ENCODE measurements around the gene ATG101.

The ATG101 gene

DNA sequence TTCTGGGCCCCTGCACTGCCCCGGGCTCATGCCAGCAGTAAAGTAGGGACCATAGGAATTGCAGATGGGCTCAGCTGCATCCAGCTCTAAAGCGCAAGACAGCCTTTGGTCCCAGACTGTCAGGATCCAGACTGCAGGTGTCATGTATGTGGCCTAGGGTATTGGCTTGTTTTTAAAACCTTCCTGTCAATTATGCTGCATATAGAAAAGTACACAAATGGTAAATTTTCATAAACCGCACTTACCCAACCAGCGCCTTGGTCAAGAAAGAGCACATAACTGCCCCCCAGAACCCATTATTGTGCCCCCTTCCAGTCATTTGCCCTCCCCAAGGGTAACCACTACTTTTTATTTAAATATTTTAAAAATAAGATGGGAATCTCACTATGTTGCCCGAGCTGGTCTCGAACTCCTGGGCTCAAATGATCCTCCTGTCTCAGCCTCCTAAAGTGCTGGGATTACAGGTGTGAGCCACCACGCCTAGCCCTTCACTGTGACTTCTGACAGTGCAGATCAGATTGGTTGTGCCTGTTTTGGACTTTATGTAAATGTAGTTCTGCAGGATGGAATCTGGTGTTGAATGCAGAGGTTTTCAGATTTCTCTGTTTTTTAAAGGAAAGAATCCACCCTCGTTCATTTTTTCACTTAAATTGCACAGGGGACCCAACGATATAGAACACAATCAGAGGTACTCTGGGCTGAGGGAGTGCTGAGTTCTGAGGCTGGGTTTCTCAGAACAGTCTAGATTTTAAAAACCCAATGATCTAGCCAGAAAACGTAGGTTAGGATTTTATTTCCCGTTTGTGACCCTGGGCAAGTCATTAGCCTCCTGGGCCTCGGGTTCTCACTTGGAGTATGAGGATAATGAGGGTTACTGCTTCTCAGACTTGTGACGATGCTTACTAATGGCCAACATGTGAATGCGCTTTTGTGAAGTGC is 11.9 kb upstream of the ATG101 start:
- no peak for DNase-seq (ENCODE audit: low read depth)

DNA sequence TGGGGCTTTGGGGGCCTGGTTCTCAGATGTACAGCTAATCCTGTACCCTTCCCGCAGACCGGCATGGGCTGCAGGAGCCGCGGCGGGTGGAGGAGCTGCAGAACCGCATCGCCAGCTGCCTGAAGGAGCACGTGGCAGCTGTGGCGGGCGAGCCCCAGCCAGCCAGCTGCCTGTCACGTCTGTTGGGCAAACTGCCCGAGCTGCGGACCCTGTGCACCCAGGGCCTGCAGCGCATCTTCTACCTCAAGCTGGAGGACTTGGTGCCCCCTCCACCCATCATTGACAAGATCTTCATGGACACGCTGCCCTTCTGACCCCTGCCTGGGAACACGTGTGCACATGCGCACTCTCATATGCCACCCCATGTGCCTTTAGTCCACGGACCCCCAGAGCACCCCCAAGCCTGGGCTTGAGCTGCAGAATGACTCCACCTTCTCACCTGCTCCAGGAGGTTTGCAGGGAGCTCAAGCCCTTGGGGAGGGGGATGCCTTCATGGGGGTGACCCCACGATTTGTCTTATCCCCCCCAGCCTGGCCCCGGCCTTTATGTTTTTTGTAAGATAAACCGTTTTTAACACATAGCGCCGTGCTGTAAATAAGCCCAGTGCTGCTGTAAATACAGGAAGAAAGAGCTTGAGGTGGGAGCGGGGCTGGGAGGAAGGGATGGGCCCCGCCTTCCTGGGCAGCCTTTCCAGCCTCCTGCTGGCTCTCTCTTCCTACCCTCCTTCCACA is 11.0 kb upstream of the ATG101 start:
- DNase-seq (ENCODE audit: low read depth): no peak

GRCh38 chr12:52059582-52060497 is 9.9 kb upstream of the ATG101 start:
- DNase-seq (ENCODE audit: low read depth): no peak

GRCh38 chr12:52060498-52061177 is 9.1 kb upstream of the ATG101 start:
- DNase-seq (ENCODE audit: low read depth): no peak

DNA sequence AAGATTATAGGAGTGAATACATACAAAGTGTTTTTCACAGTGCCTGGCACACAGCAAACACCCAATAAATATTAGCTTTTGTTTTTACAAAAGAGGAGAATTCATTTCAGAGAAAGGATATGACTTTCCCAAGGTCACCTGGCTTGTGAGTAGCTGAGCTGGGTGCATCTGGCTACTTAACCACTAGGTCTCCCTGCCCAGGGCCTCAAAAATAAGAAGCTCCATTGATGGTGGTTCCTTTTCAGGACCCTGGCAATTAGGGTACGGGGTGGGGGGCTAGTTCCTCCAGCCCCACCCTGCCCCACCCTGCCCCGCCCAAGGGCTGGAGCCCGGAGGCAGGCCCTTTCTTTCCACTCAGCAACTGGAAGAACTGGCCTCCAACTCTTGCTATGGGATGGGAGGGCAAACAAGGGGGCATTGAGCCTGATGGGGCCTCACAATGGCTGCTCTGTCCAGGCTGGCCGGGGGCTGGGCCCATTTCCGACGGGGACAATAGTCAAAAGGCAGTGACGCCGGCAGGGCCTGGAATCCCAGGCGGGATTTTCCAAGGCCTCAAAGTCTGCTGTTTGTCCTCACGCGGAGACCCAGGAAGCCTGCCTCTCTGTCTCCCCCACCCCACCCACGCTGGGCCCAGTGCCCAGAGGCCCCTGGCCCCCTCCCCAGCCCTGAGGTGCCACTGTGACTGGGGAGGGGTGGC is 8.2 kb upstream of the ATG101 start:
- DNase-seq (ENCODE audit: low read depth): no peak

DNA sequence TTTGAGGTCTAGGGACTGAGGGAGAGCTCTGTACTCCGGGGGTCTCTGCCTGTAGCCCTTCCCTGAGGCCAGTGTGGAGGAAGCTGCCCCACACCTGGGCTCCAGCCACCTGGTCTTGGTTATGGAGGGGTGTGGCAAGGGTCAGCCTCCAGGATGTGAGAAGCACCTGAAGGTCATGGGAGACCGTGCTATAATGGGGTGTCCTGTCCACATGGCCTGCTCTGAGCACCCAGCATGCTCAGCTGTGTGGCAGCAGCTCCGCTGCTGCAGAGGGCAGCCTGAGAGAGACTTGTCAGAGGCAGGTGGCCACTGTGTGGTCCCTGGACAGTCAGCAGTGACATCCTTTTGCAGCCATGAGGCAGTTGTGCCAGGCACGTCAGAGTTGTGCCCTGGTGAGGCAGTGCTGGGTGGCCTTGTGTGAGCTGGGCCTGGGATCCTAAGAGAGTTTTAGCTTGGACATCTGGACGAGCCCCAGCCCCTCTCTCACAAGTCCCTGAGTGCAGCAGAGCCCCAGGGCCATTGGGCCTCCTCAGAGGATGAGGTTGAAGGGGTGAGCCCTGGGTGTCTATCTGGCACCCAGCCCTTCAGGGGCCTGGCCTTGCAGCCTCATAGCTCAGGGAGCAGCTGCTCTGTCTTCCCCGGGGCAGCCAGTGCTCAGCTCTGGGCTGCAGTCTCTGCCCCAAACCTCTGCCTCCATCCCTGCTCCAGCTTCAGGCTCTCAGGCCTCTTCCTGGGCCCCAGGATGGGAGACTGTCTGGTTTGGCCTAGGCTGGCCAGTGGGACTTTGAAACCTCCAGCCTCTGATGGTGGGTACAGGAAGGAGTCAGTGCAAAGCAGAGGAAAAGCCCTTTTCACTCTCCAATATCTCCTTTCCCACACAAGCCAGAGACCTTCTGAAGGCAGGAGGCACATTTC is 7.4 kb upstream of the ATG101 start:
- DNase-seq (ENCODE audit: low read depth): no peak

- no peak for DNase-seq (ENCODE audit: low read depth)
These were observed 6.5 kb upstream of the ATG101 start for GRCh38 chr12:52063082-52063924.

- no peak for DNase-seq (ENCODE audit: low read depth)
These were observed 5.7 kb upstream of the ATG101 start for GRCh38 chr12:52063981-52064649.

- DNase-seq (ENCODE audit: low read depth): no peak
These were observed 3.3 kb upstream of the ATG101 start for GRCh38 chr12:52066346-52067080.

GRCh38 chr12:52067081-52067374 is 2.8 kb upstream of the ATG101 start:
- DNase-seq (ENCODE audit: low read depth): no peak

DNA sequence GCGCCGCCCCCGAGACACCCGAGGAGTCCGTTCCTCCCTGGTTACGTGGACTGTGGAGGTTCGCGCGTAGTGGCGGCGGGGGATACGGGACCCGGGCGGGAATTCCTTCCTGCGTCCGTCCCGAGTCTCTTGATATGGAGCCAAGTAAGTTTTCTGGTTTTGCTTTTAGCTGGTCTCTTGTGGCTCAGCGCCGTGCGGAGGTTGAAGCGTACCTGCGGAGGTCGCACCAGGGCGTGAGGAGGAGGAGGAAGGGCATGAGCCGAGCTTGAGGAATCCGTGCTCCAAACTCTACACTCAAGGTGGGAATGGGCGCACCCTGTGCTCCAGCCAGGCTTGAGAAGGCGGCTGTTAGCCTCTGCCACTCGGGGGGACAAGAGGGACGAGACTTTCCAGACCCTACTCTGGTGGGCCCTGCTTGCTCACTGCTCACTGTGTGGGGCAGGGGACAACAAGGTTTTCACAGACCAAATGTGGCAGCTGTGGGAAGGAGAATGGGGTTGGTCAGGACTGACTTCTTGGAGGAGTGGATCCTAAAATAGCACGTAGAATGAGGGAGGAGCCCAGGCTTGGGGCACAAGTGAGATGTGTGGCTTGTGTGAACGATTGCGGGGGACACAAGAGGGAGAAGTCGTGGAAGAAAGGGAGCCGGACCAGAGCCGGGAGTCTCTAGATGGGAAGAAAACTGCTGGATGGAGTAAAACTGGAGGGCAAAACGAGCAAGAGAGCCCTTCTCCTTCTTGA is 577 bp downstream of the ATG101 start:
- no peak for DNase-seq (ENCODE audit: low read depth)

DNA sequence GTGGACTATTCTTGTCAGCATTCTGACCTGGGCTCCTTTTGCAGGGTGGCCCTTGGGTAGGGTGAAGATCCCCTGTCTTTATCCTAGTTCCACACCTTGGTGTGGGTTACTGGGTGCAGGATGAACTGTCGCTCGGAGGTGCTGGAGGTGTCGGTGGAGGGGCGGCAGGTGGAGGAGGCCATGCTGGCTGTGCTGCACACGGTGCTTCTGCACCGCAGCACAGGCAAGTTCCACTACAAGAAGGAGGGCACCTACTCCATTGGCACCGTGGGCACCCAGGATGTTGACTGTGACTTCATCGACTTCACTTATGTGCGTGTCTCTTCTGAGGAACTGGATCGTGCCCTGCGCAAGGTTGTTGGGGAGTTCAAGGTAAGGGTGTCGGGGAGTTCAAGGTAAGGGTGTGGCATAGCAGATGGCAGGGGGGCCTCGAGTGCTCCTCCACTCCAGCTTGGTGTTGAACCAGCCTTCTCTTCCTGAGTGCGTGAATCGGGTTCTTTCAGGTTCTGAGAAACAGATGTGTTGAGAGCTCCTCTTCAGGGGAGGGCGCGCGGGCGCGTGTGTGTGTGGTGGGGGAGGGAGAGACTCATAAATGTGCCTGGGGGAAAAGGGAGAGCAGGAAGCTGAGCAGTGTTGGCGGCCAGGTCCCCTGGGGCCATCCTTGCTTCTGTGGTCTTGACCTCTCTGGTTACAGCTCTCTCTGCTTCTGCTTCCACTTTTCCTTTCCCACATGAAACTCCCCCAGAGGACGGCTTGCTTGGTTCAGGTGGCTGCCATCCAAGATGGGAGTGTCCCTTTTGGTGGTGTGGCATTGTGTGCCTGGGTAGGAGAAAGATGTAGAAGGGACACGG is 4.0 kb downstream of the ATG101 start:
- peak; percentile 71 for DNase-seq (ENCODE audit: low read depth)

DNA sequence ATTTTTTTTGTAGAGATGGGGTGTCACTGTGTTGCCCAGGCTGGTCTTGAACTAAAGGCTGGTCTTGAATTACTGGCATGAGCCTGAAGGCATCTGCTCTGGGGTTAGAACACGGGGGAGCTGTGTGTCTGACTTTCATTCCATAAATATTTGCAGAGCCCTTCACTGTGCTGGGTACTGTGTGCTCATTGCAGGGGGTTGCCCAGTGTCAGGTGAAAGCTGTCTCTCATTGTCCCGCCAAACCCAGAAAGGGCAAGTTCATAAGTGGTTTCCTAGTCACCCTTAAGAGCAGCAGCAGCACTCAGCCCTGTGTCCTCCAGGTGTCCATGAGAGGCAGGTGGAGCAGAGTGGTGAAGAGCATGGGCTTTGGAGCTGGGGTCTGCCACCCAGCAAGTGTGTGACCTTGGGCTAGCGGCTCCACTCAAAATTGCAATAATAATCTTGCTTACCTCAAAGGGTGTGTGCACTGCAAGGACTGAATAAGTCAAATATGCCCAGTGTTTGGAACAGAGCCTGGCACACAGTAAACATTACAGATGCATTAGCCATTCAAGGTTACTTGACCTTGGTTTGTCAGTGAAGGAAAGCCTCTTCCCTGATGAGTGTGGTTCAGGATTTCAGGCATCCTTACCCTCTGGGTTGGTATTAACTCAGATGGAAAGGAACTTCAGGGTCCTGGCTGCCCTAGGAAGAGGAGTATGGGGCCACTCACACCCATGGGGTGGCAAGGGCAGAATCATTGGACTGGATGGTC is 5.4 kb downstream of the ATG101 start:
- DNase-seq (ENCODE audit: low read depth): no peak

GRCh38 chr12:52076811-52077210 is 7.0 kb downstream of the ATG101 start:
- no peak for DNase-seq (ENCODE audit: low read depth)

DNA sequence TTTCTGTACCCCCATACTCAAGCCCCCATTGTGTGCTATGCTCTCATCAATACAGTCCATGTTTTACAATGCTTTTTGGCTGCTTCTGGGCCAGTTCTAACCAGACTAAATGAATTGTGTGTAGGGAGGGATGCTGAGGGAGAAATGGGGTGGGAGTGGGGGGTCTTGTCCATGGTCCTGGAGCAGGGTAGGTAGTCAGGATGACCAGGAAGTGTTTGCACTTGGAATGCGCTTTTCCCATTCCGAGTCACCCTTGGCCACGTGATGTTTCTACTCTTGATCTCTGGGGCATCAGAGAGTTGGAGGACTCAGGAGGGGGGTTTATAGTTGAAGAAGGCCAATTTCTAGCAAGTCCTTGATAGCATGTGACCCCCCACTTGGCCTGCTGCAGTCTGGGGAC is 8.5 kb downstream of the ATG101 start:
- no peak for DNase-seq (ENCODE audit: low read depth)

Data from fibroblast of the conjunctiva (primary cell).